EH (cell line): ENCODE data around the gene TNS1.

Experiments
- DNase-seq: peaks from one replicate; pipeline ENCODE4 v3.0.0-alpha.2; 2015; ENCODE audit warnings: low read depth

The TNS1 gene

DNA sequence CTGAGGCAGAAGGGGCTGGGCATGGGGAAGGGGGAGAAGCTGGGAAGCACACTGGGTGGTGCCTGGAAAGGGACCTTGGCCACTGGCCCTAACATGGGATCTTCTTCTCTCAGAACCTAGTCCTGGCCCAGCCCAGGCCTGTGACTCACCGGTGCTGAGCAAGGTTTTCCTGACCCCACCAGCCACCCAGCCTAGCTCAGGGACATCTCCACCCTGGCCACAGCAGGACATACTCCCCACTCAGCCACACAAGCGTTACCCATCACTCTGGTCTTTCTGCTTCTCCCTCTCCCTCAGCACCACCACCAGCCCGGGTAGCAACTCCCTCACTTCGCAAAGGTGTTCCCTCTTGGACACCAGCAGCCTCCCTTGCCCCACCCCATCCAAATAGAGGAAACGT lies 22.8 kb downstream of the TNS1 start:
- DNase-seq: peak; percentile 56

DNA sequence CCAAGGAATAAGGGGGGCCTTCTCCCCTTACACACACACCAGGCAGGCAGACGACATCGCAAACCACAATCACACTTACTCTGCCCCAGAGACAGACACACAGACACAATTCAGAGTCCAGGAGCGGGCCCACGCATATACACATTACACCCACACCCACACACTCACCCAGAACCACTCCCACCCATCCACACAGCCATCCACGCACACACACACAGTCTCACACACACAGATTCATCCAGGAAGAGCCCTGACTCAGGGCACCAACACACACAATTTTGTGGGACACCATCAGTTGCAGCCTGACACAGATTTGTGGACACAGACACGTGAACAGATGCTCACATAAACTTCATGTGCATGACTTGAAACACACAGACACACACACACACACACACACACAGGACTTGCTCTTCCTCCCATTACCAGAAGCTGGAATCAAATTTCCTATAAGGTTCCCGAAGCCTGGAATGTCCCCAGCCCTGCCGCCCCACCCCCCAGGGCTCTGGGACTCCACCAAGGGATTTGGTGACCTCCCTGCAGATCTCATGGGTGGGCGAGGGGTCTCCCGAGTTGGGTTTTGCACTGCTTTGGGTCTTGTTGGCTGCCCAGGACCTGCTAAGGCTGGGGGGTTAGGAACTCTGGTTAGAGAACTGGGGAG lies 23.5 kb downstream of the TNS1 start:
- DNase-seq: peak; percentile 73

DNA sequence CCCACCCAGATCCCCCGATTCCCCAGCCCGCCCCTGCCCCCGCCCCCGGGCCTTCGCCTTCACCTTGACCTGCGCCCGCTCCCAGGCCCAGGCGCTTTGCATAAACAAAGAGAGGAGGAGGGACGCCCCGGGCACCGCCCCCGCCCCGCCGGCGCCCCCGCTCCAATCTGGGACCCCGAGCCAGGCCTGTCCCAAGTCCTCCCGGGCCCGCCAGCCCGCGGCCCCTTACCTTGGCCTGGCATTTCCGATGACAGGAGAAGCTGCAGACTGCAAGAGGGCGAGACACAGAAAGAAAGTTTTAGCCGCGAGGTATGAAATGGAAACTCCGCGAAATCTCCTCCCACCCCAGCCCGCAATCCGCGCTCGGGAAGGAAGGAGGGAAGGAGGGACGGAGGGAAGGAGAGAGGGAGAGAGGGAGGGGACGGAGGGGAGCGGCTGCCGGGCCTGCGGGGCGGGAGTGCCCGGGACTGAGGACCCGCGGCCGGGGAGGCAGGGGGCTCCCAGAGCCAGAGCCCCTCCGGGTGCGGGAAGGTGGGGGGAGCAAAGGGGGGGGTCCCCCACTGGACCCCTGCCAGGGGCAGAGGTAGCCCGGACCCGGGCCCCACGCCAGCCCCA lies 24.2 kb downstream of the TNS1 start:
- DNase-seq: no peak

DNA sequence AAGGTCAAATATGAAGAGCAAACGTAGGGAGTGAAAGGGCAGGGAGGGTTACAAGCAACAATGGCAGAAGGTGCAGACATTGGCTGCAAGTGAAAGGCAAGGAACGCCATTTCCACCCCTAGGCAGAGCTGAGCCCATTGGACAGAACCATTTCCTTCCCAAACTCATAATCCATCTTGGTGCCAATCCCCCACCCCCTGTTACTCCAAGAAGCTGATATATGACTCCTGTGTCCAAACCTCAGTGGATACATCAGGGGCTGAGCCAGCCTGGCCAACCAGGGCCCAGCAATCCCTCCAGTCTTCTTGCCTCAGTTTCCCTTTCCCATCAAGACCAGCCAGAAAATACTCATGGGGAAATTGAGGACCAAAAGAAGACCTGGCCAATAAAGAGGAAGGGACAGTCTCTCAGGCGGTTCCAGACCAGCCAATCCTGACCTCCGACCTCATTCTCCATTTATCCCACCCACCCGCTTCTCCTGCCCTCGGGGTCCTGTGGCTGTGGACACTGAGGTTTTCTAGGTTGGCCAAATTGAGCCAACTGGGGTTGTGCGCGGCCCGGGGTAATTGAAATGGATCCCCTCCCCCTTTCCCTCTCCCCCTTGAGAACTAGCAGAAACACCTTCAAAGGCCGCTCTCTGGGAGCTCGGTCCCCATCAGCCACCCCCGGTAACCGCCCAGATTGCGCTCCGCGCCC lies 24.8 kb downstream of the TNS1 start:
- no peak for DNase-seq

DNA sequence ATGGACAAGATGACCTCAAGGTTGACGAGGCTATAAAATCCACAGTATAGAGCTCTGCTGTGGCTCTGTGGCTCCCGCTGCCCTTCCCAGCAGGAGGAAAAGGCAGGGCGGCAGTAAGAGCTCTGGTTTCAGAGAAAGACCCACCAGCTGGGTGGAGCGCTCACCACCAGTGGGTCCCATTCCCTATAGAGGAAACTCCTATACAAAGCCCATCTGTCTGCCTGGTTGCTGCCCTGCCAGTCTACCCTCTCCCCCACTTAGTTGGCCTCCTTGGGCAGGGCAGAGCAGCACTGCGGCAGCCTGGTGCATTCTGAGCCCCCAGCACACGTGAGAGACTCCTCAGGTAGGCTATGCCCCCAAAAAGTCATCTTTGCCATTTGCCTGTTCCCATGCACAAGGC lies 26.5 kb downstream of the TNS1 start:
- no peak for DNase-seq

DNA sequence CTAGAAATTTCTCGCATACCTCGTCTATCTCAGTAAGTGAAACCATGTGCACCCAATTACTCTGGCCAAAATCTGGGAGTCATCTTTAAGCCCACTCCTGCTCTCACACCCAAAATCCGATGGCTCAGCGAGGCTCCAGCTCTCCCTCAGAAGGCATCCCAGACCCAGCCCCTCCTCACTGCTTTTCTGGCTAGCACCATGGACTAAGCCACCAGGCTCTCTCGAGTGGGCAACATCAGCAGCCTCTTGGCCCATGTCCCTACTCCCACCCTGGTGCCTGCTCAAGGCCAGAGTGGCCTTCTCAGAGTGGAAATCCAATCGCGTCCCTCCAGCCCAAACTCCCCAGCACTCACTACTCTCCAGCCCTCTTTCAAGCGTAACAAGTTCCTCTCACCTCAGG lies 27.2 kb downstream of the TNS1 start:
- peak; percentile 33 for DNase-seq

DNA sequence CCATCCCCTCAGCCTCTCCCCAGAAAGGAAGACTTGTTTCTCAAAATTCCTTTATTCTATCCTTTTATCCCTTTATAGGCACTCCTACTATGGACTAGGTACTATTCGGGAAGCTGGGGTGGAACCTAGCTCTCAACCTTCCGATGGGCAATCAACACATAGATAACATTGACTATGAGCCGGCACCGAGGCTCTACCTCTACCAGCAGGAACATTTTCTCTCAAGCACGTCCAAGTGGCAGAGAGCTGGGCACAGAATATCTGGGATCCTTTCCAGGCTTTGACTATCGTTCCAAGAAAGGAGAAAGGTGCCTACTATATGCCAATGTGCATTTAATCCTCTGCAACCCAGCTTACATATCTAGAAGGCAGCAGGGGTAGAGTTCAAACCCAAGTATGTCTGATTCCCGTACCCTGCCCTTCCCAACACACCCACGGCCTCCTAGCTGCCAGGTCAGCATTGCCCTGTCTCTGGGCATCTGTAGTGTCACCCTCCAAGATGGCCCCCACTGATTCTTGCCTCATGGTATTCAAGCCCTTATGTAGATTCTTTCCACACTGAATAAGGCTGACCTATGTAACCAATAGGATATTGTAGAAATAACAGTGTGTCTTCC lies 28.3 kb downstream of the TNS1 start:
- DNase-seq: no peak

DNA sequence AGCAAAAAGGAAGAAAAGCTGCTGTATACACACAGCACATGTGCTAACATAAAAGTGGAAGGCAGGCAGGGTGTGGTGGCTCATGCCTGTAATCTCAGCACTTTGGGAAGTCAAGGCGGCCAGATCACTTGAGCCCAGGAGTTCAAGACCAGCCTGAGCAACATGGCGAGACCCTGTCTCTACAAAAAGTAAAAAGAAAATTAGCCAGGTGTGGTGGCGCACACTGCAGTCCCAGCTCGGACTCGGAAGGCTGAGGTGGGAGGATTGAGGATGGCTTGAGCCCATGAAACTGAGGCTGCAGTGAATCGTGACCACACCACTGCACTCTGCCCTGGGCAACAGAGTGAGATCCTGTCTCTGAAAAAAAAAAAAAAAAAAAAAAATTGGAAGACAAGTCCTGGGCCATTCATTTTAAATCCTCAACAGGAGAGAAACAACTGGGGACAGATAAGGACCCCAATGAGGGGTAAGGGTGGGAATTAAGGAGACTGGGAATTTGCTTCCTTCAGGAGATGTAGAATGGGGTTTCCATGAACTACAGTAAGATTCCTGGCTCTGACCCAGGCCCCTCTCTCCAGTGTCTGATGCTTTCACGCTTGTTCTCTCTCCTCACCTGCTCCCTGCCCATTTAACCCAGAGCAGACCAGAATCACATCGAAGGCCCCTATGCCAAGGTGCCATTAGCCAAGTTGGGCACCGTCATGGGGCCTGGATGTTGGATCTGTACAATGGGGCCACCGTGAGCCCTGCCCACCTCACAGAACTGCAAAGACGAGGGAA lies 29.6 kb downstream of the TNS1 start:
- DNase-seq: no peak

DNA sequence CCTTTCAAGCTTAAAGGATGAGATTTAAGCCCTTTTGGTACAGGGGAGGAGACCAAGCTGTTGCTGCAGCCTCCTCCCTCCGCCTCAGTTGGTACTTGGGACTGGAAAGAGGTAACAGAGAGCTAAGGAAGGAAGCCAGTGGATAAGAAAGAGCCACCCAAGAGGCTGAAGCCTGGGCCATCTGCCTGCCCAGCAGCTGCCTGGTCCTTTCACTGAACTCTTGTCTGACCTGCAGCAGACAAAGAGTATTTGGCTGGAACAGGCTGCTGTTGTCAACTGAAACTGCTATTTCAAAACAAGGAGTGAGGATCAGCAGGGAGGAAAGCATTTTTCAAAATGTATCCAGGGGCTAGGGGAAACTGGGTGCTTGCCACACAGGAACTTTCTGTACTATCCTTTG lies 30.3 kb downstream of the TNS1 start:
- DNase-seq: no peak

DNA sequence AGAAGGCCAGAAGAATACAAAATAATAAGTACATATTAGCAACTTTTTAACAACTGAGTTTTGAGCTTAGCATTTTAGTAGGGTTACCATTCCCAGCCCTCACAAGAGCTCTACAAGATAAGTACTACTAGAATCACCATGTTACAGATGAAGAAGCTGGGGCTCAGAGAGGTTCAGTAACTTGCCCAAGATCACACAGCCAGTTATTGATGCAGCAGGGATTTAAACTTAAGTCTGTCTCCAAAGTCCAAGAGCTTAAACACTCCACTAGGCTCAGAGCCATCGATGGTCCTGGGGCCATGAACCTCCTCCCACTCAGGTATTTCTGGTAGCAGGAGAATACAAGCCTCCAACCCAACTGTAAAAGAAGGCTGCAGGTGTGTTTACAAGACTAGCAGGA lies 30.8 kb downstream of the TNS1 start:
- no peak for DNase-seq

DNA sequence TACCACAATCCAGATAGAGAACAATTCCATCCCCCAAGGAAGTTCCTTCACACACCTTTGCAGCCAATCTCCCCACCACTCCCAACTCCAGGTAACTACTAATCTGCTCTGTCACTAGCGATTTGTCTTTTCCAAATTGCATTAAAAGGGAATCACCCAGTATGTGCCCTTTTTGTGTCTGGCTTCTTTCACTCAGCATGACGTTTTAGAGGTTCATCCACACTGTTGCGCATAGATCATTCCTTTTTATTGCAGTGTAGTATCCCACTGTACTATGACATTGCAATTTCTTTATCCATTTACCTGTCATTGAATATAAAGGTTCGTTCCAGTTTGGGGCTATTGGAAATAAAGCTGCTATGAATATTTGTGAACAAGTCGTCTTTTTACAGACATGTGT lies 31.6 kb downstream of the TNS1 start:
- DNase-seq: no peak

DNA sequence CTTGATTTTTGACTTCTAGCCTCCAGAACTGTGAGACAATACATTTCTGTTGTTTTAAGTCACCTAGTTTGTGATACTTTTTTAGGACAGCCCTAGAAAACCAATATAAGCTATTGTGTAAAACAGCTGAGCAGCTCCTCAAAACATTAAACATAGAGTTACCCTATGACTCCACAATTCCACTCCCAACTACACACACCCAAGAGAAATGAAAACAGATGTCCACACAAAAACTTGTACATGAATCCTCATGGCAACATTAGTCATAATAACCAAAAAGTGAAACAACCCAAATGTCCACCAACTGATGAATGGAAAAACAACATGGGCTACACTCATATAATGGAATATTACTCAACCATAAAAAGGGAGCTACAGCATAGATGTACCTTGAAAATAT lies 32.6 kb downstream of the TNS1 start:
- DNase-seq: peak; percentile 28

DNA sequence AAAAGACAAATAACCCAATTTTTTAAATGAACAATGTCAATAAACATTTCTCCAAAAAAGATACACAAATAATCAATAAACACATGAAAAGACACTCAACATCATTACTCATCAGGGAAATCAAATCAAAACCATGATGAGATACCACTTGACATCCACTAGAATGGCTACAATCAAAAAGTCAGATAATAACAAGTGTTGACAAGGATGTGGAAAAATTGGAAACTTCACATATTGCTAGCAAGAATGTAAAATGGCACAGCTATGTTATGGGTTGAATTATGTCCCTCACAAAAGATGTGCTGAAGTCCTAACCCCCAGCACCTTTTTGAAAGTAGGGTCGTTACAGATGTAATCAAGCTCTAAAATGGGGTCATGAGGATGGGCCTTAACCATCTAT lies 33.2 kb downstream of the TNS1 start:
- DNase-seq: no peak

DNA sequence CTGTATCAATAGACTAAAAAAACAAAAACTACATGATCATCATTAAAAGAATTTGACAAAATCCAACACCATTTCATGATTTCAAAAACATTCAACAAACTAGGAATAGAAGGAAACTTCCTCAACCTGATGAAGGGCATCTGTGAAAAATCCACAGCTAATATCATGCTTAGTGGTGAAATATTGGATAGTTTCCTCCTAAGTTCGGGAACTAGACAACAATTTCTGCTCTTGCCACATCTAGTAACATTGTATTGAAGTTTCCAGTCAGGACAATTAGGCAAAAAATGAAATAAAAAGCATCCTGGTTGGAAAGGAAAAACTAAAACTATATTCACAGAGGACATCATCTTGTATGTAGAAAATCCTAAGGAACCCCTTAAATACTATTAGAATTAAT lies 34.8 kb downstream of the TNS1 start:
- DNase-seq: no peak

DNA sequence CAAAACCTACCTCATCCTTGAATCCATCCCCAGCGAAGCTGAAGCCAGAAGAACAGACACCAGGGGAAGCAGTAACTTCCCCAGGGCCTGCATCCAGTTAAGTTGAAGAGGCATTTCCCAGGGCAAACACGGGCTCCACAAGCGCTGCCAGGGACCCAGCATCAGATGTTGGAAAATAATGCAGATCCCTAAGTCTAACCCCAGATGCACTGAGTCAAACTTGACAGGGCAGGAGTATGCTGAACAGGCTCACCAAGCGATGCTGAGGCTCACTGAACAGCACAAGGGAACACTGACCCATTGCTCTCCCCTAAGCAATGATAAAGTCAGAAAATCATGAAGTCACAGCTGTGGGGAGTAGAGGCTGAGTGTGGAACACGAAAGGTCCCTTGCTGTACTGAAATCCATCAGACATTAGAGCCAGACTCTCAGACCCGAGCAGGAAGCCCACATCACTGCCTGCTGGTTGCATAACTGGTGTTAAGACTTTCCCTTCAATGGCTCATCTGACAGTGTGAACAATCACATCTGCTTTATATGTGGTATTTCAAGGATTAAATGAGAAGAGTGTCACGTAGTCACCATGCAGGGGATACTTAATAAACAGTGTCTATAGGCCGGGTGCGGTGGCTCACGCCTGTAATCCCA lies 36.2 kb downstream of the TNS1 start:
- DNase-seq: peak; percentile 40

DNA sequence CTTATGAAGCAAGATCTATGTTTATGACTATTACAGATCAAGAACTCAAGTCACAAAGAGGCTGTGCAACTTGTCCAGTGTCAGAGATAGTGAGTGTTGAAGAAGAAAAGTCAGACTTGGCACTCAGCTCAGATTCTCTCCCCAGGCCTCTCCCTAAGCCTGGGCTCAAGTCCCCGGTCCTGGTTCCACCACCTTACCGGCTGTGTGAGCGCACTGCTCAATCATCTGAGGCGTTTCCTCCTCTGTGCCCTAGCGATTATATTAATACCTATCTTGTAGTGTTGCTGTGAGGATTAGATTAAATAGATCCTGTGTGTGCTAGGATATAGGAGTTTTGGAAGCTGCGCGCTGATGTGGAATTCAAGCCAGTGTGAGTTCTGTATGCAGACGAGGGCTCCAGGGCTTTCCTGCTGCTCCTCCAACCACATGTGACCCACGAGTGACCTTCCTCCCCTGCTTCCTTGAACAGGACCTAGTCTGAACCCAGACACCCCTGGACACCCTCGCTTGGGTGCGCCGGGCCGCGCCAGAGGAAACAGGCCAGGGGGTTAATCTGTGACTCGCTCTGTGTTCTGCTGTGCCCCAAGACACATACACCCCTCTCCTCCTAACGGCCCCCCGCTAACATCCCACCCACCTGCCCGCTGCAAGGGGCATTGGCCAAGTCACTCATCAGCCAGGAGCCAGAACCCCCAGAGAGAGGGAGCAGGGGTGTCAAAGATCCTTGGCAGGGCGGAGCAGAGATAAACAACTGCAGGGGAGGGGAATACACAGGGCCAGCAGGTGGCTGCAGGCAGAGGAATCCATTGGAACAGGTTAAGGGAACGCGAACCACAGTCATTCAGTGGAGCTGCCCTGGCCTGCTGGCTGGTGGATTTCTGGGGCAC lies 38.3 kb downstream of the TNS1 start:
- DNase-seq: no peak

DNA sequence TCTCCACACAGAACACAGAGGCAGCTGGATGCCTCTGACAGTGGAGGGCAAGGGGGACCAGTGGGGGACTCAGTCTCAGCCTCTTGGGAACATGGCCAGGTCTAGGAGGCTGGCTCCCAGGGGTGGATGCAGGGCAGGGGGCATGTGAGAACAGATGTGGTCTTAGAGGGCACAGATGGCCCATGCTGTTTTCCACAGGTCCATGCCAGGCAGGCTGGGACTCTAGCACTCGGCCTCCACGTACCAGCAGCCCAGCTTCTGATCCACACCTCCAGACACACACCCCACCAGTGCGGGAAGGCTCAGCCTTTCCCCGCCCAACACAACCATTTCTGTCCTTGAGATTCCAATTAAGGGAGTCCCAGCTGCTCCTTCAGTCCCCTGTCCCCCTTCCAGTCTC lies 42.4 kb downstream of the TNS1 start:
- no peak for DNase-seq

DNA sequence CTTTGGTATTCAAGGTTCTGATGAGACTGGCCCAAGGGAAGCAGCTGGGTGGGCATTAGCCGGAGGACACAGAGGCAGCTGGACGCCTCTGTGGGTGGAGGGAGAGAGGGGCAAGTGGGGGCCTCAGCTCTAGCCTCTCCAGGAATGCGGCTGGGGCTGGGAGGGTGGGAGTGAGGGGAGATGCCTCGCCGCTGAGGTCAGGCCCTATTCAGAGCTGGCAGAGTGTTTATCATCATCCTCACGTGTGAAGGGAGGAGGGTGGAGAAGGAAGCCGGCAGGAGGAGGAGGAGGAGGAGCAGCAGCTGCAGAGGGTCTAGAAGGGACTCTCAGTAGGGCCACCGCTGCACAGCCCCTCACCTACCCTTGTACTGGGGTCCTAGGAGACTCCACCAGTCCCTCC lies 43.1 kb downstream of the TNS1 start:
- no peak for DNase-seq

DNA sequence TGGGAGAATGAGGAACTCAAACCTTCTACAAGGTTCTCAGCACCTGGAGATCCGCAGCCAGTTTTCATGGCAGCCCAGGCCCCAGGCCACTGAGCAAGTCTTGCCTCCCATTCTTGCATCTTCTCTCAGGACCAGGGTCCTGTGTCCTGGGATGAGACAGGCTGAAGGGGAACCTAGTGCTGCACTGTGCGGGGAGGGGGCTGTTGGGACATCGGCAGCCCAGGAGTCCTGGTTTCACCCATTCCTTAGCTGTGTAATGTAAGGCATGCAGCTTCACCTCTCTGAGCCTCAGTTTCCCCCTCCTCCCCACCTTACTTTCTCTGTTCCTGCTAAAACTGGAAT lies 43.9 kb downstream of the TNS1 start:
- no peak for DNase-seq

DNA sequence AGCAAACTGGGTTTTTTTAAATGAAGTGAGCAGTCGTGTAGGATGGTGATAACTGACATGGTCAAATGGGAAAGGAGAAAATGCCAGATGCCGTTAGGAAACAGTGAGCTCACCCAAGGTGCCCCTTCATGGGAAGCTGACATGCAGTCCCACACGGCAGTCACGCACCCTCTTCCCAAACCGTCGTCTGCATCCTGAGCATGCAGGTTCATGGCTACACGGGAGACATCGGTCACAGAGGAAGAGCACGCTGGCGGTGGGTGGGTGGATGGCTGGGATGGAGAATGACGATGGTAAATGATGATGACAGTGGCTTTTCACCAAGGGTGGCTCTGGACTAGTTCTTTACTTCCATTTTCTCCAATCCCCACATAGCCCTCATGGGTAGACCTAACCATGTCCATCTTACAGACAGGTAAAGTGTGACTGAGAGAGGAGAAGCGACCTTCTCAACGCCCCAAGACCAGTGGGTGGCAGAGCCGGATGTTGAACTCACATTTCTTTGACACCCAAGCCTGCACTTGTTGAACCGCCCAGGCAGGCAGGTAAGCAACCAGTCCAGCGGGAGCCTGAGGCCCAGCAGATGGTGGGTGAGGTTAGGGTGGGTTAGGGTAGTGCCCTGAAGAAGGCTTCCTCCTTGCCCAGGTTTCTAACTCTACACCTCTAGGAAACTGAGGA lies 44.5 kb downstream of the TNS1 start:
- no peak for DNase-seq
